H1 (cell line): ENCODE results near the gene GMEB1. TPM values are rescaled to one million over a fixed set of nuclear protein-coding genes. Genes with fewer than 3 reads are reported as not detected.

Source experiments
- CHD7 ChIP-seq: fragments of 300-600 bp; sonication (generic); IDR thresholded peaks from 2 replicates; pipeline ENCODE4 v1.7.1; 2012; ENCODE audit warnings: low read length, moderate library complexity, mild to moderate bottlenecking, inconsistent platforms; ENCODE audit not compliant: insufficient replicate concordance
- polyA plus RNA-seq, 7 experiments: library from polyadenylated mRNA; depleted of rRNA in 3 of 7; stranded (reverse) in 5 of 7; unstranded in 2 of 7; fragments of >200 nt in 5 of 7; fragments of 200-250 nt in 2 of 7; gene quantifications; 1 replicate in 5 of 7; 2 replicates in 1 of 7; 4 replicates in 1 of 7; pipeline versions ENCODE4 v1.2.1 to v1.2.3, GENCODE V29; 2011 to 2013; ENCODE audit warnings: missing spikeins in 2 of 7, mixed read lengths in 2 of 7
- total RNA-seq: library from RNA; stranded (reverse); fragmentation: NEBNext Ultra II Directional; extraction: Animal tissue kit (Norgen Biotek cat#: 25700); gene quantifications from 2 replicates; pipeline ENCODE4 v1.2.1, GENCODE V29; 2021

The GMEB1 gene
- total and polyA plus RNA-seq, 2 of the 8 experiments (the other 6 are each of a cell fraction or from before 2014, with no cell fraction given), result 13.3 to 26.2 TPM

- no peak for TF ChIP-seq CHD7
Measured at GRCh38 chr1:28718586-28719331, 50.2 kb downstream of the GMEB1 start (continued).
